HG03565 (cell line): ENCODE results near the gene GSTO2.
A peak's percentile ranks its signal among the peaks of the same experiment; 100 is the strongest.

Source experiments
- ATAC-seq: cut with Tn5 transposase; IDR thresholded peaks from one replicate; pipeline ENCODE4 v1.9.1; 2021; ENCODE audit warnings: mild to moderate bottlenecking, moderate library complexity; ENCODE audit not compliant: unreplicated experiment

Gene GSTO2

DNA sequence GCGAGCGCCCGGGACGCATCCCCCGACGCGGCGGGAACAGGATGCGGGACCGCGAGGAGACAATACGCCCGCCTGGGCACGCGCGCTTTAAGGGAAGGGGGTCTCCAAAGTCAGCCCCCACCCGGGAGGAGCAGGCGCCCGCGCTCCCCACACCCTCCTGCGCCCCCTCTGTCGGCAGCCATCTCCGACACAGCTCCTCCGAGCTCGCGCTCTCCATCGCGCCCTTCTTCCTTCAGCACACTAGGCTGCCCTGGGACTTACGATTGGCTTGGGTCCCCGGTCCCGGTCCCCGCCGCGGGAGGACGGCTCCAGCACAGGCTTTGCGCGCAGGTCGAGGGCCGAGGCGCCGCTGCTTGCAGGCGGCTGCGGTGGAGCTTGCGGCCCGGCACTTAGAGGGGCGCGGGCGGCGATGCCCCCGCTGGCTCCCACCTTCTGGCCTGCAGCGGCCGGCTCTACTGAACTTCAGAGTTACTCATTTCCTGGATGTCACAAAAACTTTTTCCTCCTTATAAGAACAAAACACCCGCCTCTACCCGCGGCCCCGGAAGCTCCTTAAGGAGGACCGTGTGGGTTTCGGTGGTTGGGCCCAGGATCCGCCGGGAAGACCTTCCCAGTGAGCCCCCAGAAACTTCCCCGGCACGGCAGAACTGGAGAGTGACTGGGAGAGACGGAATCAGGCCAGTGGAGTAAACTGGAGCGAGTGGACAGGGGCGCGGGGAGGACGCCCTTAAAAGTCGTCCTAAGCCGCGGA lies 69.2 kb downstream of the GSTO2 start, which contains the start of gene ITPRIP:
Gene ITPRIP, minus strand, starts transcription at position 481 of the 751 bp plus-strand sequence. CDS start 22,414 bp downstream, outside the sequence.
- ATAC-seq: peak; percentile 45

- ATAC-seq: no peak
Observed at GRCh38 chr10:104339469-104340110, 70.6 kb downstream of the GSTO2 start.

GRCh38 chr10:104340111-104340526 lies 71.1 kb downstream of the GSTO2 start:
- no peak for ATAC-seq

DNA sequence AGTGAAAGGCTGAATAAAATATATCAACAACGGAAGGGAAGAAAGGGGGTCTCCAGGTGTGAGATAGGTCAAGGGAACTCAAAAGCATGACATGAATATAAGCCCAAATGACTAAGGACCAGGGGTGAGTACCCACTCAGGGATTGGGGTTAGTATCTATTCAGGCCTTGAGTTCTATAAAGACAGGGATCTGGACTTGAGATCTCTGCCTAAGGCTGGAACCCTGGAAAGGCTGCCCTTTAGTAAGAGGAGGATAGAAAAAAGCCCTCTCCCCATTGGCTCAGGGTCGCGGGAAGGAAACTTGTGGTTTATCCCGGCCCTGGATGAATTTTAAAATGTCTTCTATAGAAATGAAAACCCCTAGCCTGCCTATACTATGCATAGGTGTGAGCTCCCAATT lies 71.7 kb downstream of the GSTO2 start:
- ATAC-seq: no peak

DNA sequence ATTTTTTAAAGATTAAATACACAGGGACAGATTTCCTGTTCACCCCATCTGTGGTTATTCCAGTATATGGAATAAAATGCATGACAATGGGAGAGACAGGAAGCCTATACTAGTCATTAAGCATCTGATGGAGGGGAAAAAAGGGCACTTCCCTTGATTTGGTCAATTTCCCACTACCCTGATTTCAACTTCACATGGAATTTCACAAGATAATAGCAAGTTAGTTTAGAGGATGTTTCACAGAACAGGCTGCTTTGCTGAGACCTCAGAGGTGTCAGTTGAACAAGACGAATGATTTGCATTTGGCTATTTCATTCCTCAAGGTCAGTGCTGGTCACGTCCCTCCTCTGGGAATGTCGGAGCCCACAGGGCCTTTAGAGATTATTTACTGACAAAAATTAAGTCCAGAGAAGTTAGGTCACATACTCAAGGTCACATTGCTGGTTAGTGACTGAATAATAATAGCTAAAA lies 74.0 kb downstream of the GSTO2 start:
- no peak for ATAC-seq

DNA sequence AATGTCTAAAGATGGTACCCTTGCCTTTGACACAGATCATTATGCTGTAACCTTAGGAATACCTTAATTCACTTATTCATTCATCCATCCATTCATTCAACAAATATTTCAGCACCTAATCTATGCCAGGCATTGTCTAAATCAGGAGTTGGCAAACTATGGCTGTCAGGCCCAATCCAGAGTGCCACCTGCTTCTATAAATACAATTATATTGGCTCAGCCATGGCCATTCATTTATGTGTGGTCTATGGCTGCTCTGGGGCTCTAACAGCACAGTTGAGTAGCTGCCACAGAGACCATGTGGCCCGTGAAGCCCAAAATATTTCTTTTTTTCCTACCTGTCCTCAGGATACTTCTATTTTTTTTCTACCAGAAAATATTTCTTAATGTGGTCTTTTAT lies 75.2 kb downstream of the GSTO2 start:
- ATAC-seq: no peak

- no peak for ATAC-seq
Observed at GRCh38 chr10:104345515-104345914, 76.5 kb downstream of the GSTO2 start.

- ATAC-seq: no peak
Observed at GRCh38 chr10:104345941-104346340, 77.0 kb downstream of the GSTO2 start.

DNA sequence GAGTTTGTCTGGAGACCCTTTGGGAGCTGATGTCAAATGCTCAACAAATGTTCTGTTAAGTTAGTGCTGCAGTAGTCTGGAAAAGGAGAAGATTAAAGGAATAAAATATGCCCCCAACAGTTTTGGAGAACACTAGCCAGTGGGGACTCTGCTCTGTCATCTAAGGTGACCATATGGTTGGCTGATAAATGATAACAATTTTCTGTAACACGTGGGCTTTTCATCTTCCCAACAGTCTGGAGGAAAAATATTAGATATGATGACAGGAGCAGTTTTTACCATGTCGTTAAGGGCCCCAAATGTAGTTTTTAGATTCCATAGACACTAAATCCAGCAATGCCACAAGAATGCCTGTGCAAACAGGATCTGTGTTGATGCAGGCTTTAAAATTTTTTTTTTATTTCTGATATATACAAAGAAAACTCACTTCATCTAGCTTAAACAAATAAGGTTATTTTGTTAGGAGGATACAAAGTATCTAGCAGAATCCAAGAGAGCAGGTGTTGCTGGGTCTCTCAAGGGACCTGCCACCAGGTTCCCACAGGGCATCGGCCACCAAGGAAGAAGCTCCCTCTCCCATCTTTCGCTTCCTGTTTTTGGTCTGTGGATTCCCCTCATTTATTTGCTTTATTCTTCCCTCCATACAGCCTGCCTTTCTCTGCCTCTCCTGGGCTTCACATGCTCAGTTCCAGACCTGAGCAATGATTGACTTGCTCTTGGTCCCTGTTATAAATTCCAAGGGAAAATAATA lies 78.5 kb downstream of the GSTO2 start:
- ATAC-seq: no peak

DNA sequence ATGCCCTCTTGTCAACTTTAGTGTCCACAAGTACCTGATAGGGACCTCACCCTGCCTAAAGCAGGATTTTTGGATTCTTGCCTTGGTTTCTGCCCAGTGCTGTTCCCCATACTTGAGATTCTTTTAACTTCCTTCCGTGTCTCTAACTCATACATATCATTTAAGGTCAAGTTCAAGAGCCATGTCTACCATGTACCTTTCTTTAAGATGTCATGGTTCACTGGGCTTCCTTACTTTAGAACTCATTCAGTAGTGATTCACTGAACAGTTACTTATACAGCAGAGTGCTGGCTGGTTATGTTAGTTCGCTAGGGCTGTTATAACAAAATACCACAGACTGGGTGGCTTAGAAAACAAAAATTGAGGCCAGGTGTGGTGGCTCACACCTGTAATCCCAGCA lies 79.6 kb downstream of the GSTO2 start:
- no peak for ATAC-seq

- peak; percentile 44 for ATAC-seq
Observed at GRCh38 chr10:104349623-104350126, 80.7 kb downstream of the GSTO2 start.

GRCh38 chr10:104350127-104350635 lies 81.2 kb downstream of the GSTO2 start:
- peak; percentile 31 for ATAC-seq

GRCh38 chr10:104351061-104351702 lies 82.2 kb downstream of the GSTO2 start:
- no peak for ATAC-seq

DNA sequence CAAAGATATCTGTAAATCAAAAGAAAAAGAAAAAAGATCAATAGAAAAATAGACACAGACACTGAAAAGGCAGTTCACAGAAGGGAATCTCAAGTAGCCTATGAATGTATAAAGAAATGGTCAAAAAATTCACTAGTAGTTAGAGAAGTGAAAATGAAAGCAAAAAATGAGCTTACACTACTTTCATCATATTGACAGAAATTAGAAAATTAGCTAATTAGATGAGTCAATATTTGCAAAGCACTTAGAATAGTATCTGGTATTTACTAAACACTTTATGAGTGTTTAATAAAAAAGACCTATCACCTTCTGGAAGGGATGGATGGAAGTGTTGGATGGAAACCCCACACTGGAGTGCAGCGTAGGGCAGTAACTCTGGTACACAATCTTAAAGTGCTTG lies 82.9 kb downstream of the GSTO2 start:
- peak; percentile 25 for ATAC-seq

- peak; percentile 40 for ATAC-seq
Observed at GRCh38 chr10:104353325-104354048, 84.5 kb downstream of the GSTO2 start, which contains the start of gene CFAP58. CFAP58 (plus strand) TSS chr10:104353833; CDS start chr10:104353898, 65 bp downstream.
